Psoas muscle (tissue), 8 donors: Measurements from ENCODE around the gene CRY1. TPM values are rescaled to one million over a fixed set of nuclear protein-coding genes. Genes with fewer than 3 reads are reported as not detected.

Experiments used
- ATAC-seq, 4 donors: fragments of 200-7000 bp; cut with Tn5 transposase; one replicate each; pipeline ENCODE4 v1.9.1; 2020; ENCODE audit warnings: moderate library complexity in 3 of 4, mild to moderate bottlenecking in 2 of 4
- DNase-seq, 2 donors: peaks; one replicate each; pipeline ENCODE4 v3.0.0-alpha.2; 2020
- H3K27ac ChIP-seq: fragments of 200-600 bp; one replicate; pipeline ENCODE4 v1.8.0; 2022
- H3K27me3 ChIP-seq, 3 donors: fragments of 200-600 bp in 1 of 3; one replicate each; pipeline versions ENCODE4 v1.6.1 to v1.8.0; 2013 to 2022; ENCODE audit warnings: low read length in 2 of 3, mild to moderate bottlenecking in 2 of 3, moderate library complexity in 1 of 3; ENCODE audit not compliant: insufficient read depth in 3 of 3
- H3K36me3 ChIP-seq, 2 donors: fragments of 200-600 bp in 1 of 2; one replicate each; pipeline versions ENCODE4 v1.6.1 to v1.8.0; 2013 to 2022; ENCODE audit warnings: low read depth in 1 of 2, mild to moderate bottlenecking in 1 of 2, moderate library complexity in 1 of 2; ENCODE audit not compliant: insufficient read depth in 1 of 2
- H3K4me1 ChIP-seq: fragments of 200-600 bp; one replicate; pipeline ENCODE4 v1.8.0; 2022
- H3K4me3 ChIP-seq: fragments of 200-600 bp; one replicate; pipeline ENCODE4 v1.8.0; 2022; ENCODE audit warnings: mild to moderate bottlenecking
- H3K9me3 ChIP-seq: fragments of 200-600 bp; one replicate; pipeline ENCODE4 v1.8.0; 2022
- WGBS, 3 donors: extraction: QIAGEN DNeasy Blood & Tissue Kit; methylation state at CpG; one replicate each; pipeline versions ENCODE4 v1.1.6 to v1.1.7; 2013; 5-methylcytosine and 5-hydroxymethylcytosine counted together
- intact Hi-C, 2 donors: fragments of 100-400 bp; cut with DNase I; formaldehyde crosslinking; loops; one replicate each; pipeline versions ENCODE4 v1.11.0 to v1.14.2; 2022
- polyA plus RNA-seq, 3 donors: library from polyadenylated mRNA; stranded (reverse); fragments of 200-250 nt; gene quantifications; one replicate each; pipeline ENCODE4 v1.2.3, GENCODE V29; 2013
- total RNA-seq, 4 donors: library from RNA; stranded (reverse); fragmentation: NEBNext Ultra II Directional in 2 of 4; extraction: Animal tissue kit (Norgen Biotek cat#: 25700) in 2 of 4; gene quantifications; one replicate each; pipeline versions ENCODE4 v1.2.1 to v1.2.4, GENCODE V29; 2021 to 2023
- TF ChIP-seq, protein P1 (sequence below): fragments of 200-600 bp; IDR thresholded peaks from one replicate; pipeline ENCODE4 v1.8.0; 2022; ENCODE audit warnings: antibody characterized with exemption
- donor health status: healthy with polysubstance abuse.
- donor health status: DM: no; HTN: no; CAD: no; lungs with moderate emphysema.
- donor health status: Bipolar disorder and iron deficiency.
- donor health status: healthy.
- donor health status: DM: yes; HTN: yes; CAD: no.
- donor health status: DM: no; HTN: no; CAD: no.
- donor health status: DM: no; HTN: no; CAD: no.
- donor health status: DM: yes; HTN: yes; CAD: no.

CRY1 gene
- total and polyA plus RNA-seq, 7 donors, result 8.8 to 23.3 (median 11.6) TPM

GRCh38 chr12:106945261-106945851, 148.0 kb downstream of the CRY1 start:
- Histone ChIP-seq H3K9me3 (no peaks in the 10 kb centered on the region), H3K4me3 (no peak overlapping the region), H3K27ac (no peak overlapping the region), H3K27me3 (no peaks in the 10 kb centered on the region), H3K4me1 (no peaks in the 10 kb centered on the region), H3K36me3 (no peaks in the 10 kb centered on the region)
- intact Hi-C loops, result no loop called here
- TF ChIP-seq, protein P1, sequence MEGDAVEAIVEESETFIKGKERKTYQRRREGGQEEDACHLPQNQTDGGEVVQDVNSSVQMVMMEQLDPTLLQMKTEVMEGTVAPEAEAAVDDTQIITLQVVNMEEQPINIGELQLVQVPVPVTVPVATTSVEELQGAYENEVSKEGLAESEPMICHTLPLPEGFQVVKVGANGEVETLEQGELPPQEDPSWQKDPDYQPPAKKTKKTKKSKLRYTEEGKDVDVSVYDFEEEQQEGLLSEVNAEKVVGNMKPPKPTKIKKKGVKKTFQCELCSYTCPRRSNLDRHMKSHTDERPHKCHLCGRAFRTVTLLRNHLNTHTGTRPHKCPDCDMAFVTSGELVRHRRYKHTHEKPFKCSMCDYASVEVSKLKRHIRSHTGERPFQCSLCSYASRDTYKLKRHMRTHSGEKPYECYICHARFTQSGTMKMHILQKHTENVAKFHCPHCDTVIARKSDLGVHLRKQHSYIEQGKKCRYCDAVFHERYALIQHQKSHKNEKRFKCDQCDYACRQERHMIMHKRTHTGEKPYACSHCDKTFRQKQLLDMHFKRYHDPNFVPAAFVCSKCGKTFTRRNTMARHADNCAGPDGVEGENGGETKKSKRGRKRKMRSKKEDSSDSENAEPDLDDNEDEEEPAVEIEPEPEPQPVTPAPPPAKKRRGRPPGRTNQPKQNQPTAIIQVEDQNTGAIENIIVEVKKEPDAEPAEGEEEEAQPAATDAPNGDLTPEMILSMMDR, result no peak
- no peak for ATAC-seq
- 18 to 43% (median 23%) methylated on average over 1 of the region's 1 CpG for WGBS, 3 donors
- no peak for DNase-seq

- Histone ChIP-seq H3K4me1 (no peaks in the 10 kb centered on the region), H3K4me3 (no peak overlapping the region), H3K9me3 (no peaks in the 10 kb centered on the region), H3K27ac (no peak overlapping the region), H3K36me3 (no peaks in the 10 kb centered on the region), H3K27me3 (no peaks in the 10 kb centered on the region)
- intact Hi-C loops, result no loop called here
- DNase-seq, result no peak
- 68 to 88% (median 70%) methylated on average over 2 of the region's 2 CpGs for WGBS, 3 donors
- ATAC-seq, result no peak
- TF ChIP-seq, protein P1, result no peak
Measured at GRCh38 chr12:106942775-106943174, 150.6 kb downstream of the CRY1 start.

DNA sequence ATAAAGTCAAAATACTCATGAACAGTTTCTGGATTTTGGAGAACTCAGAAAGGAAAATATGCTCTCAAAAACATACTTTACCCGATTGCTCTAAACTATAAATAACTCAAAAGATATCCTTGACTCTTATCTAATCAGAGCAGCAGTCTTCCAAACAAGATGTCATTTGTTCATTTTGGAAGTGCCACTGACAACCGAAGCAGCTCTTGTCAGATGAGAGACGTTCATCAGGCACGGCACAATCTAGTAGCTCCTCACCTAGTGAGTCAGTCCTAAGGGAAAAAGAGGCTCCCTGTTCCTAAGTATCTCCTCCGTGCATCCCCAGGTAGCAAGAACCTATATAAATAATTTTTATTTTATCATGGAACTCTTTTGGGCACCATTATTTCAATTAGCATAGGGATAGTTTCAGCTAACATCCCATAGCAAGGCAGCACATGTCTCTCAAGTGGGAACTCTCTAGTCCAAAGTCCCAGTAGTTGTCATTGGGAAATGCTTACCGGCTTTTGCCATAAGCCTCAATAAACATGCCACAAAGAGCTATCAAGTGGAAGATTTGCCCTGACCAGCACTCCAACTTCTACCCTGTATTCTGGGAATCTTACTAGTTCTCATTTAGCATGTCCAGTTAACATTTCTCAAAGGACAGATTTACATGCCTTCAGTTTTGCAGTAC, 151.7 kb downstream of the CRY1 start:
- Histone ChIP-seq H3K27ac (no peak overlapping the region), H3K27me3 (no peaks in the 10 kb centered on the region), H3K9me3 (no peaks in the 10 kb centered on the region), H3K4me1 (no peaks in the 10 kb centered on the region), H3K4me3 (no peak overlapping the region), H3K36me3 (no peaks in the 10 kb centered on the region)
- WGBS, 3 donors, result 57 to 75% (median 66%) methylated on average over 6 of the region's 6 CpGs
- no peak for ATAC-seq
- TF ChIP-seq, protein P1, result no peak
- DNase-seq, result no peak
- intact Hi-C loops, result no loop called here

Other genes with a start within 250 kb of the CRY1 start
- 10 to 100 TPM; 13.4 to 18.2 (median 16.4) TPM for gene TMEM263, start 137.6 kb downstream of the CRY1 start, total RNA-seq
- gene TMEM263, start 137.6 kb downstream of the CRY1 start, polyA plus RNA-seq, result 10 to 100 TPM in 2 of 3 donors, 1 to 10 TPM in 1; 9.5 to 20.8 (median 12.4) TPM
- 10 to 100 TPM; 12.4 to 14.9 (median 13.0) TPM for gene MTERF2, start 106.4 kb downstream of the CRY1 start, total RNA-seq
- gene MTERF2, start 106.4 kb downstream of the CRY1 start, polyA plus RNA-seq, result 10 to 100 TPM in 1 of 3 donors, 1 to 10 TPM in 2; 8.4 to 38.4 (median 9.8) TPM